Prostate gland (tissue), 2 donors: ENCODE results near the gene NPAS1.

Source experiments
- POLR2AphosphoS5 ChIP-seq: sonication (generic); formaldehyde crosslinking; IDR thresholded peaks from one replicate; pipeline ENCODE4 v1.6.1; 2017; ENCODE audit warnings: antibody characterized with exemption
- TF ChIP-seq, protein P1 (sequence below), 4 experiments: fragments of 200-600 bp in 2 of 4; fragments of 450-650 bp in 2 of 4; sonication (generic) in 2 of 4; IDR thresholded peaks; 1 replicate in 3 of 4; 2 replicates in 1 of 4; pipeline ENCODE4 v1.5.1; 2016 to 2019; ENCODE audit warnings: antibody characterized with exemption in 4 of 4, mild to moderate bottlenecking in 2 of 4, moderate library complexity in 2 of 4

DNA sequence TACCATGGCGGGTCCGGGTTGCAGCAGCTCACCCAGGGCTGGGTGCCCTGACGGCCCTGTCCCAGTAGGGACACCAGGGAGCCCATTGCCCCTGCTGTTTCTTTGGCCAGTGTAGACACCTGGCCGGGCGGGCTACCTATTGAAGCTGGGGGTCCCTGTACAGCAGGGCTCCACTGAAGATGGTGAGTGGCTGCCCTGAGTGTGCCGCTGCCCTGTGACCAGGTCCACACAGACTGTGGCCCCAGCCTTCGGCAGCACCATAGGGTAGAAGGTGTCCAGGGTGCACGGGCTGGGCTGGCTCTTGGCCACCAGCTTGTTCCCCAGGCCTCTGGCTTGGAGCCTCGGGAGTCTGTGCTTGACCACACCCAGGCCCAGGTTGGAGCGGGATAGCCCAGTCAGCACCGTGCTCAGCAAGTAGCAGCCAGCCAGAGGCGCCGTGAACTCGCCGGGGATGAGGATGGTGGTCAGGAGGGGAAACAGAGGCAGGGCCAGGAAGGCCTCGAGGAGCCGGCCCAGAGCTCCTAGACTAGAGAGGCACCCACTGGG is 25.4 kb upstream of the NPAS1 start:
- TF ChIP-seq POLR2AphosphoS5, result no peak
- TF ChIP-seq, protein P1, sequence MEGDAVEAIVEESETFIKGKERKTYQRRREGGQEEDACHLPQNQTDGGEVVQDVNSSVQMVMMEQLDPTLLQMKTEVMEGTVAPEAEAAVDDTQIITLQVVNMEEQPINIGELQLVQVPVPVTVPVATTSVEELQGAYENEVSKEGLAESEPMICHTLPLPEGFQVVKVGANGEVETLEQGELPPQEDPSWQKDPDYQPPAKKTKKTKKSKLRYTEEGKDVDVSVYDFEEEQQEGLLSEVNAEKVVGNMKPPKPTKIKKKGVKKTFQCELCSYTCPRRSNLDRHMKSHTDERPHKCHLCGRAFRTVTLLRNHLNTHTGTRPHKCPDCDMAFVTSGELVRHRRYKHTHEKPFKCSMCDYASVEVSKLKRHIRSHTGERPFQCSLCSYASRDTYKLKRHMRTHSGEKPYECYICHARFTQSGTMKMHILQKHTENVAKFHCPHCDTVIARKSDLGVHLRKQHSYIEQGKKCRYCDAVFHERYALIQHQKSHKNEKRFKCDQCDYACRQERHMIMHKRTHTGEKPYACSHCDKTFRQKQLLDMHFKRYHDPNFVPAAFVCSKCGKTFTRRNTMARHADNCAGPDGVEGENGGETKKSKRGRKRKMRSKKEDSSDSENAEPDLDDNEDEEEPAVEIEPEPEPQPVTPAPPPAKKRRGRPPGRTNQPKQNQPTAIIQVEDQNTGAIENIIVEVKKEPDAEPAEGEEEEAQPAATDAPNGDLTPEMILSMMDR (IDR thresholded peaks at IDR 0.05), result no peak
